Spinal cord (tissue), 10 donors: Measurements from ENCODE around the gene LCP2. TPM values are rescaled to one million over a fixed set of nuclear protein-coding genes. Genes with fewer than 3 reads are reported as not detected.

ENCODE experiments used
- DNase-seq, 6 donors: peaks; one replicate each; pipeline versions ENCODE4 v3.0.0 to v3.0.0-alpha.2; 2013 to 2015; ENCODE audit warnings: low spot score in 6 of 6, low read depth in 4 of 6
- H3K27ac ChIP-seq: one replicate; pipeline ENCODE4 v1.5.1; 2013; ENCODE audit warnings: low read depth, low read length, control low read depth
- H3K27me3 ChIP-seq: one replicate; pipeline ENCODE4 v1.6.1; 2013; ENCODE audit warnings: low read length; ENCODE audit not compliant: control insufficient read depth, insufficient read depth
- H3K36me3 ChIP-seq: one replicate; pipeline ENCODE4 v1.6.1; 2013; ENCODE audit warnings: low read length; ENCODE audit not compliant: control insufficient read depth, insufficient read depth
- H3K4me1 ChIP-seq: one replicate; pipeline ENCODE4 v1.6.1; 2013; ENCODE audit warnings: low read length; ENCODE audit not compliant: control insufficient read depth, insufficient read depth
- H3K4me3 ChIP-seq: one replicate; pipeline ENCODE4 v1.5.1; 2013; ENCODE audit warnings: low read depth, low read length, control low read depth
- H3K9me3 ChIP-seq: one replicate; pipeline ENCODE4 v1.6.1; 2013; ENCODE audit warnings: low read length; ENCODE audit not compliant: control insufficient read depth, insufficient read depth
- WGBS: methylation state at CpG from one replicate; pipeline ENCODE4 v1.1.5; 2013; ENCODE audit warnings: missing lambda C conversion rate; ENCODE audit not compliant: insufficient coverage; 5-methylcytosine and 5-hydroxymethylcytosine counted together
- polyA plus RNA-seq, 2 donors: library from polyadenylated mRNA; unstranded; fragments of 120-200 nt; gene quantifications; one replicate each; pipeline ENCODE4 v1.2.1, GENCODE V29; 2013; ENCODE audit not compliant: insufficient read length in 2 of 2
- total RNA-seq, 2 donors: library from RNA; depleted of rRNA in 1 of 2; stranded (reverse); fragments of 120-200 nt in 1 of 2; fragments of >200 nt in 1 of 2; gene quantifications; one replicate each; pipeline versions ENCODE4 v1.2.3 to v1.2.4, GENCODE V29; 2013 to 2014
- donor health status: healthy.

Gene LCP2
- total and polyA plus RNA-seq, 4 donors = 6.0 to 10.2 (median 8.0) TPM

- peak in 1 of 6 donors; percentile 84 for DNase-seq
- Histone ChIP-seq H3K36me3 (no peaks in the 10 kb centered on the region), H3K9me3 (no peaks in the 10 kb centered on the region), H3K4me1 (peaks cover 12% of the 10 kb centered on the region), H3K27ac (no peak overlapping the region), H3K4me3 (no peak overlapping the region), H3K27me3 (no peaks in the 10 kb centered on the region)
- 30% methylated on average over 1 of the region's 2 CpGs for WGBS
Measured at GRCh38 chr5:170226661-170227060, 70.9 kb downstream of the LCP2 start.

- no peaks in the 10 kb centered on the region for H3K27me3 ChIP-seq
- no peak overlapping the region for H3K27ac ChIP-seq
- no peak overlapping the region for H3K4me3 ChIP-seq
- WGBS = 50% methylated on average over 4 of the region's 9 CpGs
- H3K4me1 ChIP-seq = peaks cover 14% of the 10 kb centered on the region
- no peaks in the 10 kb centered on the region for H3K36me3 ChIP-seq
- no peaks in the 10 kb centered on the region for H3K9me3 ChIP-seq
- DNase-seq = peak in 2 of 6 donors; percentile 72 to 94
Measured at GRCh38 chr5:170226129-170226615, 71.4 kb downstream of the LCP2 start.

- H3K27ac ChIP-seq = no peak overlapping the region
- no peaks in the 10 kb centered on the region for H3K27me3 ChIP-seq
- no peaks in the 10 kb centered on the region for H3K36me3 ChIP-seq
- H3K4me3 ChIP-seq = no peak overlapping the region
- DNase-seq = peak in 5 of 6 donors; percentile 75 to 96 (median 83)
- WGBS = 55% methylated on average over 5 of the region's 7 CpGs
- peaks cover 16% of the 10 kb centered on the region for H3K4me1 ChIP-seq
- H3K9me3 ChIP-seq = no peaks in the 10 kb centered on the region
Measured at GRCh38 chr5:170225326-170226128, 72.0 kb downstream of the LCP2 start.

- H3K4me3 ChIP-seq = no peak overlapping the region
- H3K36me3 ChIP-seq = no peaks in the 10 kb centered on the region
- H3K27ac ChIP-seq = no peak overlapping the region
- H3K4me1 ChIP-seq = peaks cover 21% of the 10 kb centered on the region
- H3K9me3 ChIP-seq = no peaks in the 10 kb centered on the region
- no peaks in the 10 kb centered on the region for H3K27me3 ChIP-seq
- WGBS = 87% methylated on average over 3 of the region's 5 CpGs
- no peak for DNase-seq
Measured at GRCh38 chr5:170223906-170224305, 73.7 kb downstream of the LCP2 start.

- Histone ChIP-seq H3K4me1 (peaks cover 25% of the 10 kb centered on the region), H3K27ac (no peak overlapping the region), H3K9me3 (no peaks in the 10 kb centered on the region), H3K4me3 (no peak overlapping the region), H3K27me3 (no peaks in the 10 kb centered on the region), H3K36me3 (no peaks in the 10 kb centered on the region)
- peak in 1 of 6 donors; percentile 71 for DNase-seq
Measured at GRCh38 chr5:170223360-170223759, 74.2 kb downstream of the LCP2 start.

GRCh38 chr5:170221327-170221741, 76.2 kb downstream of the LCP2 start:
- H3K36me3 ChIP-seq = no peaks in the 10 kb centered on the region
- peak; percentile 73 to 98 (median 85) for DNase-seq
- no peaks in the 10 kb centered on the region for H3K9me3 ChIP-seq
- H3K27ac ChIP-seq = peak overlapping the region; percentile 76
- no peak overlapping the region for H3K4me3 ChIP-seq
- peaks cover 25% of the 10 kb centered on the region for H3K4me1 ChIP-seq
- WGBS = 7% methylated on average over 2 of the region's 6 CpGs
- H3K27me3 ChIP-seq = no peaks in the 10 kb centered on the region

GRCh38 chr5:170220191-170220590, 77.4 kb downstream of the LCP2 start:
- Histone ChIP-seq H3K27ac (no peak overlapping the region), H3K4me3 (no peak overlapping the region), H3K27me3 (no peaks in the 10 kb centered on the region), H3K9me3 (no peaks in the 10 kb centered on the region), H3K4me1 (peaks cover 21% of the 10 kb centered on the region), H3K36me3 (no peaks in the 10 kb centered on the region)
- DNase-seq = no peak
- WGBS = 83% methylated on average over 1 of the region's 2 CpGs

- WGBS = no CpG with 5 or more reads among the region's 2 CpGs
- DNase-seq = no peak
- Histone ChIP-seq H3K27me3 (no peaks in the 10 kb centered on the region), H3K4me1 (peaks cover 20% of the 10 kb centered on the region), H3K27ac (no peak overlapping the region), H3K36me3 (no peaks in the 10 kb centered on the region), H3K4me3 (no peak overlapping the region), H3K9me3 (no peaks in the 10 kb centered on the region)
Measured at GRCh38 chr5:170219615-170220014, 78.0 kb downstream of the LCP2 start.

GRCh38 chr5:170218726-170219125, 78.9 kb downstream of the LCP2 start:
- Histone ChIP-seq H3K27me3 (no peaks in the 10 kb centered on the region), H3K27ac (no peak overlapping the region), H3K9me3 (no peaks in the 10 kb centered on the region), H3K36me3 (no peaks in the 10 kb centered on the region), H3K4me3 (no peak overlapping the region), H3K4me1 (peaks cover 20% of the 10 kb centered on the region)
- 41% methylated on average over 1 of the region's 1 CpG for WGBS
- peak in 1 of 6 donors; percentile 87 for DNase-seq

- Histone ChIP-seq H3K9me3 (no peaks in the 10 kb centered on the region), H3K27me3 (no peaks in the 10 kb centered on the region), H3K4me3 (no peak overlapping the region), H3K36me3 (no peaks in the 10 kb centered on the region), H3K4me1 (peaks cover 20% of the 10 kb centered on the region), H3K27ac (no peak overlapping the region)
- no peak for DNase-seq
- 100% methylated on average over 3 of the region's 5 CpGs for WGBS
Measured at GRCh38 chr5:170217831-170218230, 79.7 kb downstream of the LCP2 start.
